NCI-H345 treated with DMSO at 0.1 percent for 48 hours (cell line): ENCODE results near the gene AATF.

Experiments used
- DNase-seq: peaks from one replicate; lab custom pipeline; 2025; ENCODE audit not compliant: unreplicated experiment; lab: John Stamatoyannopoulos, UW

Gene AATF

GRCh38 chr17:36977568-36977967, 28.8 kb downstream of the AATF start:
- DNase-seq: no peak

- no peak for DNase-seq
Observed at GRCh38 chr17:36978810-36979564, 30.2 kb downstream of the AATF start.

GRCh38 chr17:36979565-36979941, 30.8 kb downstream of the AATF start:
- DNase-seq: no peak

GRCh38 chr17:36980280-36980761, 31.6 kb downstream of the AATF start:
- DNase-seq: no peak

- no peak for DNase-seq
Observed at GRCh38 chr17:36983618-36984017, 34.9 kb downstream of the AATF start.

GRCh38 chr17:36989173-36989572, 40.4 kb downstream of the AATF start:
- DNase-seq: no peak

GRCh38 chr17:36992701-36993100, 43.9 kb downstream of the AATF start:
- DNase-seq: no peak

GRCh38 chr17:36993227-36993626, 44.5 kb downstream of the AATF start:
- DNase-seq: no peak

GRCh38 chr17:36994438-36994837, 45.7 kb downstream of the AATF start:
- DNase-seq: no peak

- DNase-seq: no peak
Observed at GRCh38 chr17:36999471-36999870, 50.7 kb downstream of the AATF start.

GRCh38 chr17:37016780-37017179, 68.0 kb downstream of the AATF start:
- no peak for DNase-seq

GRCh38 chr17:37017404-37017803, 68.7 kb downstream of the AATF start:
- DNase-seq: no peak

- DNase-seq: no peak
Observed at GRCh38 chr17:37019117-37019740, 70.5 kb downstream of the AATF start.

GRCh38 chr17:37019741-37020129, 71.0 kb downstream of the AATF start:
- DNase-seq: no peak

GRCh38 chr17:37024181-37024637, 75.5 kb downstream of the AATF start:
- no peak for DNase-seq

- DNase-seq: no peak
Observed at GRCh38 chr17:37025238-37025637, 76.5 kb downstream of the AATF start.

- no peak for DNase-seq
Observed at GRCh38 chr17:37025847-37026530, 77.2 kb downstream of the AATF start.

- no peak for DNase-seq
Observed at GRCh38 chr17:37026531-37026869, 77.7 kb downstream of the AATF start.

GRCh38 chr17:37028040-37028439, 79.3 kb downstream of the AATF start:
- no peak for DNase-seq

- no peak for DNase-seq
Observed at GRCh38 chr17:37031493-37032083, 82.8 kb downstream of the AATF start.

GRCh38 chr17:37037590-37038155, 88.9 kb downstream of the AATF start:
- DNase-seq: no peak
